OCI-LY7 (cell line): ENCODE data around the gene ZNF622.

Experiments used
- EZH2phosphoT487 ChIP-seq: fragments of 200-600 bp; sonication (generic); IDR thresholded peaks from 2 replicates; pipeline ENCODE4 v1.6.1; 2018; ENCODE audit warnings: low read depth, borderline replicate concordance, mild to moderate bottlenecking, mixed run types, antibody characterized with exemption, low read length, moderate library complexity, mixed read lengths
- TF ChIP-seq, protein P1 (sequence below): fragments of 200-600 bp; sonication (generic); conservative IDR thresholded peaks from 2 replicates; pipeline ENCODE4 v1.5.1; 2014; ENCODE audit warnings: mild to moderate bottlenecking, antibody characterized with exemption, low read length, moderate library complexity, mixed read lengths

DNA sequence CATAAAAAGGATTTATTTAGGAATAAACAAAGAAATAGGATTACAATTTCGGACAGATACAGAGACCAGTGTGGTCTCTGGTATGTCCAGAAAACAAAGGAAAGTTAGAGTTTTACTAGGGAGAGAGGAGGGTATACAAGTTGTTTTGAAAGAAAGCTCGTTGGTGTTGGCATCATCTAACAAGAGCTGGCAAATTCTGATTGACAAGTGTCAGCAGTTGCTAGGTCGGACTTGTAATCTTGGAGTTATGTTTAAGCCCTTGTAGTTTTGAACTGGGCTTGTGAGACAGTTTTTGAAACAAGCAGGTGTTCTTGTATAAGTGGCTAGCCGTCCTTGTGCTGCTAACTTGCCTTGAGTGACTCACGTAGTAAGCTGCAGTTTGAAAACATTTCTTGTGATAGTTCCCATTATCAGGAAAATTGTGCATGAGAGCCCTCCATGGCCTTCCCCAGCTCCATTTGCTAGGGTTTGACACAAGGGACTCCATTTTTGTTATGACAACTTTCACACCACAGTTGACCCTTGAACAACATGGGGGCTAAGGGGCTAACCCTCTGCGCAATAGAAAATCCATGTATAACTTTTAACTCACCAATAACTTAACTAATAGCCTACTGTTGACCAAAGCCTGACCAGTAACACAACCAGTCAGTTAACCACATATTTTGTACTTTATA is 48.1 kb downstream of the ZNF622 start:
- TF ChIP-seq, protein P1, sequence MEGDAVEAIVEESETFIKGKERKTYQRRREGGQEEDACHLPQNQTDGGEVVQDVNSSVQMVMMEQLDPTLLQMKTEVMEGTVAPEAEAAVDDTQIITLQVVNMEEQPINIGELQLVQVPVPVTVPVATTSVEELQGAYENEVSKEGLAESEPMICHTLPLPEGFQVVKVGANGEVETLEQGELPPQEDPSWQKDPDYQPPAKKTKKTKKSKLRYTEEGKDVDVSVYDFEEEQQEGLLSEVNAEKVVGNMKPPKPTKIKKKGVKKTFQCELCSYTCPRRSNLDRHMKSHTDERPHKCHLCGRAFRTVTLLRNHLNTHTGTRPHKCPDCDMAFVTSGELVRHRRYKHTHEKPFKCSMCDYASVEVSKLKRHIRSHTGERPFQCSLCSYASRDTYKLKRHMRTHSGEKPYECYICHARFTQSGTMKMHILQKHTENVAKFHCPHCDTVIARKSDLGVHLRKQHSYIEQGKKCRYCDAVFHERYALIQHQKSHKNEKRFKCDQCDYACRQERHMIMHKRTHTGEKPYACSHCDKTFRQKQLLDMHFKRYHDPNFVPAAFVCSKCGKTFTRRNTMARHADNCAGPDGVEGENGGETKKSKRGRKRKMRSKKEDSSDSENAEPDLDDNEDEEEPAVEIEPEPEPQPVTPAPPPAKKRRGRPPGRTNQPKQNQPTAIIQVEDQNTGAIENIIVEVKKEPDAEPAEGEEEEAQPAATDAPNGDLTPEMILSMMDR = no peak
- TF ChIP-seq EZH2phosphoT487 = no peak
